ENCODE measurements around the gene TANC1. TPM values are rescaled to one million over a fixed set of nuclear protein-coding genes. Genes with fewer than 3 reads are reported as not detected.

Gene TANC1
- total RNA-seq, 1 donor from 2014 or later: 45.0 TPM

DNA sequence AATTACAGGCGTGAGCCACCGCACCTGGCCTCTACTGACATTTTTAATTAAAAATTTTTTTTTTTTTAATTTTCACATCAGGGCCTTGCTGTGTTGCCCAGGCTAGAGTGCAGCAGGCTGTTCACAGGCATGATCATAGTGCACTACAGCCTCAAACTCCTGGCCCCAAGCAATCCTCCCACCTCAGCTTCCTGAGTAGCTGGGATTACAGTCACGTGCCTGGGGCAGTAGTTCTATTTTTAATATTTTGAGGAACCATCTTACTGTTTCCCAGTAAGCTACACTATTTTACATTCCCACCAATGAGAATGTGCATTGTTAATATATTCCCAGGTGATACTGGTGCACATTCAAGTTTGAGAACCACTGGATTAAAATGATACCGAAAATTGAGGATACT lies 225.4 kb downstream of the TANC1 start:
- TF ChIP-seq CTCF (IDR thresholded peaks at IDR 0.05; ENCODE audit: insufficient read depth, low read depth, low read length) (no peak), EZH2 (IDR thresholded peaks at IDR 0.05; ENCODE audit: insufficient read depth, low read length) (no peak)
- no peak overlapping the region for H3K9ac ChIP-seq (ENCODE audit: low read length)
- no peak for DNase-seq (ENCODE audit: low read depth)
- no peak overlapping the region for H3K4me3 ChIP-seq (ENCODE audit: insufficient read depth, low read depth, low read length)
- H3K9me3 ChIP-seq (ENCODE audit: insufficient read depth, low read depth, low read length): no peaks in the 10 kb centered on the region
- H4K20me1 ChIP-seq (ENCODE audit: insufficient read depth, low read length): peaks cover 8% of the 10 kb centered on the region
- no peaks in the 10 kb centered on the region for H3K4me1 Mint-ChIP-seq (ENCODE audit: low read depth, unreplicated experiment)
- H3K4me2 ChIP-seq (ENCODE audit: low read length): no peak overlapping the region
- peaks cover 35% of the 10 kb centered on the region for H3K36me3 Mint-ChIP-seq (ENCODE audit: low read depth, unreplicated experiment)
- H3K36me3 ChIP-seq (ENCODE audit: insufficient read depth, low read length): peaks cover 24% of the 10 kb centered on the region
- no peaks in the 10 kb centered on the region for H3K9me3 Mint-ChIP-seq (ENCODE audit: unreplicated experiment)
- no peak overlapping the region for H3K27ac ChIP-seq (ENCODE audit: low read depth, low read length)
- peaks cover 14% of the 10 kb centered on the region for H3K79me2 ChIP-seq (ENCODE audit: insufficient read depth, low read length)
- no peak overlapping the region for H3K4me3 Mint-ChIP-seq (ENCODE audit: unreplicated experiment)
- H3K27ac Mint-ChIP-seq (ENCODE audit: unreplicated experiment): no peak overlapping the region
- H3K27me3 ChIP-seq (ENCODE audit: insufficient read depth, low read length): no peaks in the 10 kb centered on the region
- no peaks in the 10 kb centered on the region for H3K4me1 ChIP-seq (ENCODE audit: insufficient read depth, low read length)
- H3K27me3 Mint-ChIP-seq (ENCODE audit: low read depth, unreplicated experiment): no peaks in the 10 kb centered on the region
- no peak overlapping the region for H2AFZ ChIP-seq (ENCODE audit: low read depth, low read length)
- FAIRE-seq: no peak

DNA sequence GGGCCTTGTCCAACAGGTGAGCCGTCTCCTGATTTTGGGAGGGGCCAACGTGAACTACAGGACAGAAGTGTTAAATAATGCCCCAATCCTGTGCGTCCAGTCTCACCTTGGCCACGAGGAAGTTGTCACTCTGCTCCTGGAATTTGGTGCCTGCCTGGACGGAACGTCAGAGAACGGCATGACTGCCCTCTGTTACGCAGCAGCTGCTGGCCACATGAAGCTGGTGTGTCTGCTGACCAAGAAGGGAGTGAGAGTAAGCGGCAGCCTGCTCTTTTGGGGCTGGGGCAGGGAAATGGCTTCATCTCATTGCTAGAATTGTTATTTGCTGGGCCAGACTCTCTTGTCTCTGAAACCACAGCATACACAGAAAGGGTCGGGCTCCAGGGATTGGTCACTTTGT lies 225.8 kb downstream of the TANC1 start:
- H3K4me2 ChIP-seq (ENCODE audit: low read length): no peak overlapping the region
- no peak for DNase-seq (ENCODE audit: low read depth)
- Mint-ChIP-seq H3K4me1 (ENCODE audit: low read depth, unreplicated experiment) (no peaks in the 10 kb centered on the region), H3K27me3 (ENCODE audit: low read depth, unreplicated experiment) (no peaks in the 10 kb centered on the region), H3K4me3 (ENCODE audit: unreplicated experiment) (no peak overlapping the region), H3K9me3 (ENCODE audit: unreplicated experiment) (no peaks in the 10 kb centered on the region), H3K27ac (ENCODE audit: unreplicated experiment) (no peak overlapping the region), H3K36me3 (ENCODE audit: low read depth, unreplicated experiment) (peaks cover 34% of the 10 kb centered on the region)
- H3K9ac ChIP-seq (ENCODE audit: low read length): no peak overlapping the region
- FAIRE-seq: no peak
- peaks cover 24% of the 10 kb centered on the region for H3K36me3 ChIP-seq (ENCODE audit: insufficient read depth, low read length)
- H3K9me3 ChIP-seq (ENCODE audit: insufficient read depth, low read depth, low read length): no peaks in the 10 kb centered on the region
- H3K27me3 ChIP-seq (ENCODE audit: insufficient read depth, low read length): no peaks in the 10 kb centered on the region
- H4K20me1 ChIP-seq (ENCODE audit: insufficient read depth, low read length): peaks cover 8% of the 10 kb centered on the region
- H3K4me1 ChIP-seq (ENCODE audit: insufficient read depth, low read length): no peaks in the 10 kb centered on the region
- H2AFZ ChIP-seq (ENCODE audit: low read depth, low read length): no peak overlapping the region
- H3K4me3 ChIP-seq (ENCODE audit: insufficient read depth, low read depth, low read length): no peak overlapping the region
- no peak overlapping the region for H3K27ac ChIP-seq (ENCODE audit: low read depth, low read length)
- H3K79me2 ChIP-seq (ENCODE audit: insufficient read depth, low read length): peaks cover 9% of the 10 kb centered on the region
- TF ChIP-seq CTCF (IDR thresholded peaks at IDR 0.05; ENCODE audit: insufficient read depth, low read depth, low read length): no peak
- no peak for TF ChIP-seq EZH2 (IDR thresholded peaks at IDR 0.05; ENCODE audit: insufficient read depth, low read length)

GRCh38 chr2:159195697-159196096 lies 227.3 kb downstream of the TANC1 start:
- no peak overlapping the region for H3K27ac ChIP-seq (ENCODE audit: low read depth, low read length)
- H3K4me3 ChIP-seq (ENCODE audit: insufficient read depth, low read depth, low read length): no peak overlapping the region
- no peaks in the 10 kb centered on the region for H3K9me3 Mint-ChIP-seq (ENCODE audit: unreplicated experiment)
- no peak overlapping the region for H3K27ac Mint-ChIP-seq (ENCODE audit: unreplicated experiment)
- no peaks in the 10 kb centered on the region for H3K27me3 ChIP-seq (ENCODE audit: insufficient read depth, low read length)
- H3K4me1 Mint-ChIP-seq (ENCODE audit: low read depth, unreplicated experiment): peaks cover 7% of the 10 kb centered on the region
- no peaks in the 10 kb centered on the region for H3K4me1 ChIP-seq (ENCODE audit: insufficient read depth, low read length)
- DNase-seq (ENCODE audit: low read depth) (no peak), FAIRE-seq (no peak)
- peaks cover 24% of the 10 kb centered on the region for H3K36me3 ChIP-seq (ENCODE audit: insufficient read depth, low read length)
- H3K9me3 ChIP-seq (ENCODE audit: insufficient read depth, low read depth, low read length): no peaks in the 10 kb centered on the region
- H3K27me3 Mint-ChIP-seq (ENCODE audit: low read depth, unreplicated experiment): no peaks in the 10 kb centered on the region
- peaks cover 8% of the 10 kb centered on the region for H4K20me1 ChIP-seq (ENCODE audit: insufficient read depth, low read length)
- no peak overlapping the region for H3K4me3 Mint-ChIP-seq (ENCODE audit: unreplicated experiment)
- H2AFZ ChIP-seq (ENCODE audit: low read depth, low read length): no peak overlapping the region
- no peak for TF ChIP-seq CTCF (IDR thresholded peaks at IDR 0.05; ENCODE audit: insufficient read depth, low read depth, low read length)
- no peak for TF ChIP-seq EZH2 (IDR thresholded peaks at IDR 0.05; ENCODE audit: insufficient read depth, low read length)
- no peak overlapping the region for H3K4me2 ChIP-seq (ENCODE audit: low read length)
- H3K9ac ChIP-seq (ENCODE audit: low read length): no peak overlapping the region
- H3K79me2 ChIP-seq (ENCODE audit: insufficient read depth, low read length): peaks cover 9% of the 10 kb centered on the region
- peaks cover 38% of the 10 kb centered on the region for H3K36me3 Mint-ChIP-seq (ENCODE audit: low read depth, unreplicated experiment)

Data from astrocyte (in vitro differentiated cells and primary cell).